H9 (cell line): ENCODE measurements around the gene PCSK9. TPM values are rescaled to one million over a fixed set of nuclear protein-coding genes. Genes with fewer than 3 reads are reported as not detected.

Source experiments
- DNase-seq: peaks from one replicate; pipeline ENCODE4 v3.0.0-alpha.2; 2017
- H2AFZ ChIP-seq: one replicate; pipeline ENCODE4 v1.6.1; 2013; ENCODE audit warnings: mild to moderate bottlenecking, low read length, control low read depth, moderate library complexity
- H2AK5ac ChIP-seq: 2 replicates; pipeline ENCODE4 v1.6.1; 2013; ENCODE audit warnings: low read length, control low read depth, mixed read lengths; ENCODE audit not compliant: insufficient read length
- H2BK120ac ChIP-seq: one replicate; pipeline ENCODE4 v1.6.1; 2013; ENCODE audit warnings: low read depth, mild to moderate bottlenecking, low read length, control low read depth, inconsistent platforms; ENCODE audit not compliant: poor library complexity, severe bottlenecking
- H2BK12ac ChIP-seq: 2 replicates; pipeline ENCODE4 v1.6.1; 2013; ENCODE audit warnings: low read length, control low read depth, mixed read lengths, low read depth; ENCODE audit not compliant: insufficient read length
- H2BK15ac ChIP-seq: 2 replicates; pipeline ENCODE4 v1.6.1; 2013; ENCODE audit warnings: low read depth, low read length, control low read depth
- H2BK20ac ChIP-seq: one replicate; pipeline ENCODE4 v1.6.1; 2013; ENCODE audit warnings: low read depth, mild to moderate bottlenecking, low read length, control low read depth, inconsistent platforms; ENCODE audit not compliant: poor library complexity, severe bottlenecking
- H2BK5ac ChIP-seq: 2 replicates; pipeline ENCODE4 v1.6.1; 2013; ENCODE audit warnings: low read length, control low read depth, mixed read lengths; ENCODE audit not compliant: insufficient read length
- H3K14ac ChIP-seq: 2 replicates; pipeline ENCODE4 v1.6.1; 2013; ENCODE audit warnings: low read length, control low read depth; ENCODE audit not compliant: insufficient read depth
- H3K18ac ChIP-seq: 2 replicates; pipeline ENCODE4 v1.6.1; 2013; ENCODE audit warnings: low read depth, mild to moderate bottlenecking, mixed read lengths, low read length, control low read depth; ENCODE audit not compliant: insufficient read length
- H3K23ac ChIP-seq: 2 replicates; pipeline ENCODE4 v1.6.1; 2013; ENCODE audit warnings: low read length, control low read depth, mixed read lengths, low read depth; ENCODE audit not compliant: insufficient read length
- H3K23me2 ChIP-seq: 2 replicates; pipeline ENCODE4 v1.6.1; 2013; ENCODE audit warnings: low read depth, mild to moderate bottlenecking, mixed read lengths, low read length, control low read depth; ENCODE audit not compliant: insufficient read length, poor library complexity, severe bottlenecking
- H3K27ac ChIP-seq: 2 replicates; pipeline ENCODE4 v1.5.1; 2013; ENCODE audit warnings: low read length, control low read depth, mixed read lengths, low read depth; ENCODE audit not compliant: insufficient read length
- H3K27me3 ChIP-seq: 2 replicates; pipeline ENCODE4 v1.6.1; 2013; ENCODE audit warnings: low read length, control low read depth, inconsistent platforms; ENCODE audit not compliant: insufficient read depth
- H3K4ac ChIP-seq: 2 replicates; pipeline ENCODE4 v1.6.1; 2013; ENCODE audit warnings: low read depth, mild to moderate bottlenecking, control low read depth, inconsistent platforms, low read length, moderate library complexity
- H3K4me1 ChIP-seq: 2 replicates; pipeline ENCODE4 v1.6.1; 2013; ENCODE audit warnings: low read length, control low read depth, inconsistent platforms; ENCODE audit not compliant: insufficient read depth
- H3K4me2 ChIP-seq: 2 replicates; pipeline ENCODE4 v1.6.1; 2013; ENCODE audit warnings: low read length, control low read depth, mixed read lengths; ENCODE audit not compliant: insufficient read length, insufficient read depth
- H3K56ac ChIP-seq: 2 replicates; pipeline ENCODE4 v1.6.1; 2013; ENCODE audit warnings: low read depth, mild to moderate bottlenecking, mixed read lengths, low read length, control low read depth; ENCODE audit not compliant: insufficient read length
- H3K79me1 ChIP-seq: 2 replicates; pipeline ENCODE4 v1.6.1; 2013; ENCODE audit warnings: low read depth, mild to moderate bottlenecking, moderate library complexity, low read length, control low read depth, inconsistent platforms; ENCODE audit not compliant: insufficient read depth, poor library complexity, severe bottlenecking
- H3K79me2 ChIP-seq: 2 replicates; pipeline ENCODE4 v1.6.1; 2013; ENCODE audit warnings: low read length, control low read depth, inconsistent platforms; ENCODE audit not compliant: insufficient read depth
- H3K9ac ChIP-seq: 2 replicates; pipeline ENCODE4 v1.6.1; 2013; ENCODE audit warnings: low read length, control low read depth, mixed read lengths; ENCODE audit not compliant: insufficient read length; ENCODE audit errors: extremely low read depth
- H3K9me3 ChIP-seq: one replicate; pipeline ENCODE4 v1.6.1; 2013; ENCODE audit warnings: low read depth, low read length, inconsistent platforms; ENCODE audit not compliant: control insufficient read depth
- H3T11ph ChIP-seq: one replicate; pipeline ENCODE4 v1.6.1; 2013; ENCODE audit warnings: mild to moderate bottlenecking, low read length, control low read depth, inconsistent platforms
- H4K20me1 ChIP-seq: one replicate; pipeline ENCODE4 v1.6.1; 2013; ENCODE audit not compliant: control insufficient read depth, insufficient read length, insufficient read depth
- H4K5ac ChIP-seq: 2 replicates; pipeline ENCODE4 v1.6.1; 2013; ENCODE audit warnings: low read depth, mild to moderate bottlenecking, mixed read lengths, low read length, control low read depth; ENCODE audit not compliant: insufficient read length
- H4K8ac ChIP-seq: replicated peaks from 2 replicates; pipeline ENCODE4 v1.6.1; 2013; ENCODE audit warnings: low read length, control low read depth, mixed read lengths, low read depth; ENCODE audit not compliant: insufficient read length
- H4K91ac ChIP-seq: 2 replicates; pipeline ENCODE4 v1.6.1; 2013; ENCODE audit warnings: low read depth, mild to moderate bottlenecking, moderate library complexity, mixed read lengths, low read length, control low read depth; ENCODE audit not compliant: insufficient read length
- H3K27ac Mint-ChIP-seq, 3 experiments: 2 replicates in 2 of 3; 3 replicates in 1 of 3; pipeline ENCODE4 v1.8.0; 2020 to 2021; ENCODE audit warnings: mixed read lengths in 3 of 3, mild to moderate bottlenecking in 1 of 3, moderate library complexity in 1 of 3
- H3K27me3 Mint-ChIP-seq: 2 replicates; pipeline ENCODE4 v1.8.0; 2021; ENCODE audit warnings: low read depth, mild to moderate bottlenecking, moderate library complexity, mixed read lengths
- H3K36me3 Mint-ChIP-seq, 3 experiments: 2 replicates in 2 of 3; 3 replicates in 1 of 3; pipeline ENCODE4 v1.8.0; 2020 to 2021; ENCODE audit warnings: low read depth in 3 of 3, mixed read lengths in 3 of 3; ENCODE audit not compliant: insufficient read depth in 1 of 3
- H3K4me1 Mint-ChIP-seq, 2 experiments: 2 replicates each; pipeline ENCODE4 v1.8.0; 2020; ENCODE audit warnings: mixed read lengths in 2 of 2
- H3K4me3 Mint-ChIP-seq, 2 experiments: 2 replicates in 1 of 2; 3 replicates in 1 of 2; pipeline ENCODE4 v1.8.0; 2020 to 2021; ENCODE audit warnings: mild to moderate bottlenecking in 2 of 2, mixed read lengths in 2 of 2, moderate library complexity in 1 of 2
- H3K9me3 Mint-ChIP-seq, 2 experiments: 2 replicates in 1 of 2; 3 replicates in 1 of 2; pipeline ENCODE4 v1.8.0; 2020; ENCODE audit warnings: mild to moderate bottlenecking in 2 of 2, mixed read lengths in 2 of 2, moderate library complexity in 1 of 2
- CTCF ChIP-seq: fragments of 200-600 bp; sonication (generic); conservative IDR thresholded peaks from 3 replicates; pipeline ENCODE4 v1.8.0; 2021; ENCODE audit warnings: antibody characterized with exemption, mild to moderate bottlenecking
- WGBS: extraction: QIAGEN DNeasy Blood & Tissue Kit; methylation state at CpG from one replicate; pipeline ENCODE4 v1.1.7; 2013; ENCODE audit warnings: missing lambda C conversion rate, low lambda C conversion rate, mixed read lengths; ENCODE audit not compliant: insufficient read length; ENCODE audit errors: extremely low coverage; 5-methylcytosine and 5-hydroxymethylcytosine counted together
- total RNA-seq: library from RNA; stranded (reverse); gene quantifications from 2 replicates; pipeline ENCODE4 v1.2.1, GENCODE V29; 2021

The PCSK9 gene
- total RNA-seq, 1 experiment from 2014 or later = 75.1 TPM

- peak; percentile 23 for DNase-seq
- Histone ChIP-seq H3K27me3 (no peaks in the 10 kb centered on the region), H4K8ac (no peak overlapping the region), H2AK5ac (no peak overlapping the region), H4K91ac (no peak overlapping the region), H3K27ac (no peak overlapping the region), H2BK120ac (no peak overlapping the region), H3K9ac (no peak overlapping the region), H3K9me3 (no peaks in the 10 kb centered on the region), H3K4me1 (no peaks in the 10 kb centered on the region), H4K5ac (no peak overlapping the region), H3K23ac (no peak overlapping the region), H2AFZ (no peak overlapping the region), H3K4ac (no peak overlapping the region), H3K4me2 (no peak overlapping the region), H3K79me1 (no peaks in the 10 kb centered on the region), H2BK5ac (no peak overlapping the region), H3K23me2 (no peaks in the 10 kb centered on the region), H4K20me1 (peaks cover 2% of the 10 kb centered on the region), H3T11ph (no peak overlapping the region), H2BK12ac (no peak overlapping the region), H3K18ac (no peak overlapping the region), H2BK15ac (no peak overlapping the region), H3K14ac (no peak overlapping the region), H3K79me2 (no peaks in the 10 kb centered on the region), H3K56ac (no peak overlapping the region), H2BK20ac (no peak overlapping the region)
- no peaks in the 10 kb centered on the region for H3K27me3 Mint-ChIP-seq
- WGBS = no CpG with 5 or more reads among the region's 4 CpGs
- no peak overlapping the region for H3K27ac Mint-ChIP-seq
- no peaks in the 10 kb centered on the region for H3K4me1 Mint-ChIP-seq
- peaks cover 8 to 79% (median 39%) of the 10 kb centered on the region in 3 experiments; a peak in 6 of 7 replicates for H3K36me3 Mint-ChIP-seq
- no peak for TF ChIP-seq CTCF
- no peaks in the 10 kb centered on the region for H3K9me3 Mint-ChIP-seq
- H3K4me3 Mint-ChIP-seq = no peak overlapping the region
Observed at GRCh38 chr1:55061706-55062321, 22.5 kb downstream of the PCSK9 start.
